DND-41 (cell line): ENCODE measurements around the gene ADAM10.

Experiments used
- EZH2 ChIP-seq: IDR thresholded peaks from 3 replicates; pipeline ENCODE4 v1.6.1; 2012; ENCODE audit warnings: borderline replicate concordance, low read depth, mild to moderate bottlenecking, moderate library complexity, low read length, inconsistent platforms; ENCODE audit not compliant: severe bottlenecking
- TF ChIP-seq, protein P1 (sequence below): IDR thresholded peaks from 2 replicates; pipeline ENCODE4 v1.5.1; 2012; ENCODE audit warnings: borderline replicate concordance, low read length, moderate library complexity, mild to moderate bottlenecking; ENCODE audit not compliant: poor library complexity, severe bottlenecking; ENCODE audit errors: extremely low read depth

DNA sequence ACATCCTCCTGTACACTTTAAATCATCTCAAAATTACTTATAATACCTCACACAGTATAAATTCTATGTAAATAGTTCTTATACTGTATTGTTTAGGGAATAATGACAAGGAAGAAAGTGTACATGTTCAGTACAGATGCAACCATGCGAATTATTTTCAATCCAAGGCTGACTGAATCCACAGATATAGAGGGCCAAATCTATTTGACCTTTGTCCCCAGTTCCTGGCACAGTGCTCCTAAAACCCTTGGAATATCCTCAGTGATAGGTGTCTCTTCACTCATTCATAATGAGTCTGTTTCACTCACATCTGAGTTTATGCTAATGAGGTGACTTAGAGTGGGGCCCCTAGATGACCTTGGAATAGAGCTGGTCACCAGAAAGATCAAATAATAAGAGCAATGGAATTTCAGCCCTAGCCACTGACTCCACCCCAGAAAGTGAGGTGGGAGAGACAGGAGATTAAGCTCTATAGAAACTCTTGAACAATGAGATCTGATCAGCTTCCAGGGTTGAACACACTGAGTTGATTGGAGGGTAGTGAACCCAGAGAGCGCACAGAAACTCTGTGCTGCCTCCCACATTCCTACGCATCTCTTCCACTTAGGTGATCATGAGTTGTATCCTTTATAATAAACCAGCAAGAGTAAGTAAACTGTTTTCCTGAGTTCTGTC, 65.3 kb downstream of the ADAM10 start:
- TF ChIP-seq, protein P1, sequence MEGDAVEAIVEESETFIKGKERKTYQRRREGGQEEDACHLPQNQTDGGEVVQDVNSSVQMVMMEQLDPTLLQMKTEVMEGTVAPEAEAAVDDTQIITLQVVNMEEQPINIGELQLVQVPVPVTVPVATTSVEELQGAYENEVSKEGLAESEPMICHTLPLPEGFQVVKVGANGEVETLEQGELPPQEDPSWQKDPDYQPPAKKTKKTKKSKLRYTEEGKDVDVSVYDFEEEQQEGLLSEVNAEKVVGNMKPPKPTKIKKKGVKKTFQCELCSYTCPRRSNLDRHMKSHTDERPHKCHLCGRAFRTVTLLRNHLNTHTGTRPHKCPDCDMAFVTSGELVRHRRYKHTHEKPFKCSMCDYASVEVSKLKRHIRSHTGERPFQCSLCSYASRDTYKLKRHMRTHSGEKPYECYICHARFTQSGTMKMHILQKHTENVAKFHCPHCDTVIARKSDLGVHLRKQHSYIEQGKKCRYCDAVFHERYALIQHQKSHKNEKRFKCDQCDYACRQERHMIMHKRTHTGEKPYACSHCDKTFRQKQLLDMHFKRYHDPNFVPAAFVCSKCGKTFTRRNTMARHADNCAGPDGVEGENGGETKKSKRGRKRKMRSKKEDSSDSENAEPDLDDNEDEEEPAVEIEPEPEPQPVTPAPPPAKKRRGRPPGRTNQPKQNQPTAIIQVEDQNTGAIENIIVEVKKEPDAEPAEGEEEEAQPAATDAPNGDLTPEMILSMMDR, result no peak
- no peak for TF ChIP-seq EZH2
